ENCODE measurements around the gene FASN.
"Not testable (repeated sequence)": the region's sequence is repeated elsewhere in the genome, so short reads cannot be mapped to it uniquely, and the experiment has no call there.

FASN gene

DNA sequence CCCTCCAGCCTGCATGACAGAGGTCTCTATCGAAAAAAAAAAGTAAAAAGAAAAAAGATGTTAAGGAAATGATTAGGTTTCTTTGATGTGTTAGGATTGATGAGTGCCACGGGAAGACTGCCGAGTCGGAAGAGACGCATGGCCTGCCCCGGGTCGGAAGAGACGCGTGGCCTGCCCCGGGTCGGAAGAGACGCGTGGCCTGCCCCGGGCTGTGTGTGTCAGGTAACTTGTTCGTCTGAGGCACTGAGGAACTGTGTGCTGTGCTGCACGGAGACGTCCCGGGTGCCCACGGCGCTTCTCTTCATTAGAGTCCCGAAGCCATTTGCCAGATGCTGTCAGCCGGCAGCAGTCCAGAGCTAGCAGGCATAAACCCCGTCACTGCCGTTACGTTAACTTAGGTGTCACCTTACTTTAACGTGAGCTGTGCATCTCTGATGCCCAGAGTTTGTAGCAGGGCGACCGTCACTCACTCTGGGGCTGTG, 40.5 kb upstream of the FASN start:
- Histone ChIP-seq H3K79me2 (no peaks in the 10 kb centered on the region), H3K9me3 (ENCODE audit: control insufficient read depth, low read length) (no peaks in the 10 kb centered on the region), H3K9ac (no peak overlapping the region), H3K27ac (no peak overlapping the region), H3K4me1 (peaks cover 35% of the 10 kb centered on the region), H3K27me3 (ENCODE audit: control insufficient read depth, insufficient read depth, low read length) (no peaks in the 10 kb centered on the region), H3K36me3 (ENCODE audit: control insufficient read depth, insufficient read depth, low read length) (no peaks in the 10 kb centered on the region), H3K4me2 (ENCODE audit: low read length) (no peak overlapping the region), H3K4me3 (ENCODE audit: low read depth, low read length) (no peak overlapping the region), H2AFZ (no peak overlapping the region)
- TF ChIP-seq CTCF (IDR thresholded peaks at IDR 0.05), result no peak

GRCh38 chr17:82134101-82134500, 36.1 kb upstream of the FASN start:
- Histone ChIP-seq H2AFZ (no peak overlapping the region), H3K9me3 (ENCODE audit: control insufficient read depth, low read length) (no peaks in the 10 kb centered on the region), H3K36me3 (ENCODE audit: control insufficient read depth, insufficient read depth, low read length) (no peaks in the 10 kb centered on the region), H3K4me1 (peaks cover 14% of the 10 kb centered on the region), H3K27me3 (ENCODE audit: control insufficient read depth, insufficient read depth, low read length) (no peaks in the 10 kb centered on the region), H3K27ac (peak overlapping the region; percentile 84), H3K4me3 (ENCODE audit: low read depth, low read length) (no peak overlapping the region), H3K9ac (no peak overlapping the region), H3K4me2 (ENCODE audit: low read length) (peak overlapping the region; percentile 58), H3K79me2 (no peaks in the 10 kb centered on the region)
- no peak for TF ChIP-seq CTCF (IDR thresholded peaks at IDR 0.05)

DNA sequence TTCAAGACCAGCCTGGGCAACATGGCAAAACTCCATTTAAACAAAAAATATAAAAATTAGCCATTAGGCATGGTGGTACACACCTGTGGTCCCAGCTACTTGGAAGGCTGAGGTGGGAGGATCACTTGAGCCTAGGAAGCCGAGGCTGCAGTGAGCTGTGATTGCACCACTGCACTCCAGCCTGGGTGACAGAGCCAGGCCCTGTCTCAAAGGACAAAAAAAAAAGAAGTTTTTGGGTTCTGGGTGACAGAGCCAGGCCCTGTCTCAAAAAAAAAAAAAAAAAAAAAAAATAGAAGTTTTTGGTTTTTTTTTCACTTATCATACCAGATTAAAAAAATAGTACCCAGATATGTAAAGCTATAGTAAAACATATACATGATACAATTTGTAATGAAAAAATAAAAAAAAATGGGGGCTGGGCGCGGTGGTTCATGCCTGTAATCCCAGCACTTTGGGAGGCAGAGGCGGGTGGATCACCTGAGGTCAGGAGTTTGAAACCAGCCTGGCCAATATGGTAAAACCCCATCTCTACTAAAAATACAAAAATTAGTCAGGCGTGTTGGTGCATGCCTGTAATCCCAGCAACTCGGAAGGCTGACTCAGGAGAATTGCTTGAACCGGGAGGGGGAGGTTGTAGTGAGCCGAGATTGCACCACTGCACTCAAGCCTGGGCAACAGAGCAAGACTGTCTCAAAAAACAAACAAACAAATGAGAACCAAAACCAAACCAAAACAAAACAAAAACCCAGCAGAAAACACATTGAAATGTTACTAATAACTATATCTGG, 35.3 kb upstream of the FASN start:
- Histone ChIP-seq H3K4me1 (peaks cover 14% of the 10 kb centered on the region), H3K27ac (peak overlapping the region; percentile 84), H3K4me2 (ENCODE audit: low read length) (peak overlapping the region; percentile 58)
- H3K27me3 ChIP-seq (ENCODE audit: control insufficient read depth, insufficient read depth, low read length); H3K4me3 ChIP-seq (ENCODE audit: low read depth, low read length); H3K9ac ChIP-seq; H3K36me3 ChIP-seq (ENCODE audit: control insufficient read depth, insufficient read depth, low read length); H2AFZ ChIP-seq; H3K79me2 ChIP-seq; H3K9me3 ChIP-seq (ENCODE audit: control insufficient read depth, low read length): not testable (repeated sequence)

DNA sequence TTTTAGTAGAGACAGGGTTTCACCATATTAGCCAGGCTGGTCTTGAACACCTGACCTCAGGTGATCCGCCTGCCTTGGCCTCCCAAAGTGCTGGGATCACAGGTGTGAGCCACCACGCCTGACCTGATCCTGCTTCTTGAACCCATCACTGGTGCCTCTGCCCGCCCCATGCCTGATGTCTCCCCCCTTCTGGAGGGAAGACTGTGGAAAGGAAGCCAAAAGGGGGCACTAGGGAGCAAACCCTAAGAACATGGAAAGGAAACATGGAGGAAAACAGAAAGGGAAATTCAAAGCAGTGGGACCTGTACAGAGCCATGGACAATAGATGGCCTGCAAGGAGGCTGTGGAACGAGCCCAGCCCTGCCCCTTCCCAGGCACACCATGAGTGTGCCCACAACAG, 31.1 kb upstream of the FASN start:
- H3K9ac ChIP-seq, result no peak overlapping the region
- no peak for TF ChIP-seq CTCF (IDR thresholded peaks at IDR 0.05)
- H3K27me3 ChIP-seq (ENCODE audit: control insufficient read depth, insufficient read depth, low read length), result no peaks in the 10 kb centered on the region

DNA sequence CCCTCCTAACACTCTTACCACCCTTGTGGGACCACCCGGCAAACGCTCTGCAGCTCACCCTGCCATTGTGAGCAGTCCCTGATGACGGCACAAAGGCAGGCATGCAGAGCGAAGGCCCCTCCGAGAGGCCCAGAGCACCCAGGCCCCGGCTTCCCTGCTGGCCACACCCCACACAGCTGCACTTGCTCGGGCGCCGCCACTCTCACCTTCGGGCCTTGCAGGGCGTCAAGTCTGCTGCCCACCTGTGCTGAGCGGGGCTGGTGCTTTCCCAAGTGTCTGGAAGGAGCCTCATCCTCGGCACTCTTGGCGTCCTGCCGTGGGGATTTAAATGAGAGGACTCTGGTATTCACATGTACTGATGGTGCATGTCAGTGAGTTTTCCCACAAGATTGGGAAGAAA, 30.3 kb upstream of the FASN start:
- Histone ChIP-seq H3K4me1 (peaks cover 6% of the 10 kb centered on the region), H3K36me3 (ENCODE audit: control insufficient read depth, insufficient read depth, low read length) (no peaks in the 10 kb centered on the region), H3K9ac (no peak overlapping the region), H2AFZ (no peak overlapping the region), H3K9me3 (ENCODE audit: control insufficient read depth, low read length) (no peaks in the 10 kb centered on the region), H3K27ac (no peak overlapping the region), H3K4me3 (ENCODE audit: low read depth, low read length) (no peak overlapping the region), H3K79me2 (no peaks in the 10 kb centered on the region), H3K4me2 (ENCODE audit: low read length) (no peak overlapping the region), H3K27me3 (ENCODE audit: control insufficient read depth, insufficient read depth, low read length) (no peaks in the 10 kb centered on the region)
- no peak for TF ChIP-seq CTCF (IDR thresholded peaks at IDR 0.05)

More for the DNA sequence above, 31.1 kb upstream of the FASN start:
- H3K36me3 ChIP-seq (ENCODE audit: control insufficient read depth, insufficient read depth, low read length), result no peaks in the 10 kb centered on the region
- no peak overlapping the region for H3K27ac ChIP-seq
- H3K9me3 ChIP-seq (ENCODE audit: control insufficient read depth, low read length), result no peaks in the 10 kb centered on the region
- no peak overlapping the region for H2AFZ ChIP-seq
- no peak overlapping the region for H3K4me2 ChIP-seq (ENCODE audit: low read length)
- H3K4me1 ChIP-seq, result peaks cover 10% of the 10 kb centered on the region
- no peak overlapping the region for H3K4me3 ChIP-seq (ENCODE audit: low read depth, low read length)
- no peaks in the 10 kb centered on the region for H3K79me2 ChIP-seq
